ENCODE data around the gene WDR33.

DNA sequence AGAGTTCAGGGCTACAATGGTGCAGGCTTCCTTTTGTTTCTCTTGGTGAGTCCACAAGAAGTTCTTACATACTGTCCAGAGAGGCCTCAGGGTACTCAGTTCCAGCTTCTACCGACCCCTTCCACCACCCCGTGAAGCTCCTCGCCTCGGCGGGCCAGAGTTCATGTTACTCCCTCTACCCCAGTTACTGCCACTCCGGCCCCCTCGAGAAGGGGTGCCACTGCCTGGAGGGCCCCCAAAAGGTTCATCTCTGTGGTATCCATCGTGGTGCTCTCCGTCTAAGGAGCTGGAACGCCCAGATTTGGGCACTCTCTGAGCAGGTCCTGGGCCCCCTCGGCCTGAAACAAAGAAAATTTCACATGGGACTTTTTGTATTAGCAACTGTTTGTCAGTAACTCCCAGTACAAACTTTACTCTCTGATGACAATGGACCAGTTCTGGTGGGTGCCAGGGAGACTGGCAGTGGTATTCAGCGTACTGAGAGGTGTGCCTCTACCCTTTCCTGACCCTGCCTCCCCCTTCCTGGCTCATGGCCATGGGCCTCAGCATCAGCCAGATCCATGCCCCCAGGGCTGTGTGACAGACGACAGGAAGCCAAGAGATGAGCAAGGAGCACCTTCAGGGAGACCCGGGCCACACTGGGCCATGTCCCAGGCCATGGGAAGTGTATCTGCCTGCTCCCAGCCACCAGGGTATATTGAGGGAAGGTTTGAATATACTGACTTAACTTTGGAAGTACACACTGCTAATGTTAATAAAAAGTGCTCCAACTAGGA is 104.6 kb downstream of the WDR33 start:
- TF ChIP-seq POLR2AphosphoS5 (IDR thresholded peaks at IDR 0.05) (no peak), CTCF (IDR thresholded peaks at IDR 0.05) (no peak)
